GM21381 (cell line): ENCODE measurements around the gene ANAPC5.

Experiments used
- ATAC-seq: cut with Tn5 transposase; IDR thresholded peaks from one replicate; pipeline ENCODE4 v1.9.1; 2021; ENCODE audit warnings: mild to moderate bottlenecking, moderate library complexity; ENCODE audit not compliant: unreplicated experiment

ANAPC5 gene

GRCh38 chr12:121371404-121371803 is 19.2 kb upstream of the ANAPC5 start:
- no peak for ATAC-seq

GRCh38 chr12:121366063-121366459 is 13.8 kb upstream of the ANAPC5 start:
- ATAC-seq: no peak

GRCh38 chr12:121365416-121366062 is 13.3 kb upstream of the ANAPC5 start:
- no peak for ATAC-seq

- no peak for ATAC-seq
These were observed 12.5 kb upstream of the ANAPC5 start for GRCh38 chr12:121364683-121365121.

GRCh38 chr12:121358073-121358472 is 5.9 kb upstream of the ANAPC5 start:
- no peak for ATAC-seq

- no peak for ATAC-seq
These were observed 5.1 kb upstream of the ANAPC5 start for GRCh38 chr12:121357331-121357730.

- no peak for ATAC-seq
These were observed 4.4 kb upstream of the ANAPC5 start for GRCh38 chr12:121356657-121357056.

GRCh38 chr12:121355818-121356217 is 3.6 kb upstream of the ANAPC5 start:
- ATAC-seq: no peak

GRCh38 chr12:121352682-121353018 is 439 bp upstream of the ANAPC5 start:
- ATAC-seq: no peak

- ATAC-seq: no peak
These were observed 5.5 kb downstream of the ANAPC5 start for GRCh38 chr12:121346747-121347146.

GRCh38 chr12:121345151-121345815 is 6.9 kb downstream of the ANAPC5 start:
- no peak for ATAC-seq

GRCh38 chr12:121344506-121344905 is 7.7 kb downstream of the ANAPC5 start:
- ATAC-seq: no peak

- no peak for ATAC-seq
These were observed 14.8 kb downstream of the ANAPC5 start for GRCh38 chr12:121337416-121337815.

GRCh38 chr12:121334513-121335343 is 17.5 kb downstream of the ANAPC5 start:
- ATAC-seq: no peak

GRCh38 chr12:121333747-121334146 is 18.5 kb downstream of the ANAPC5 start:
- no peak for ATAC-seq

GRCh38 chr12:121331248-121331647 is 21.0 kb downstream of the ANAPC5 start:
- no peak for ATAC-seq

- no peak for ATAC-seq
These were observed 21.5 kb downstream of the ANAPC5 start for GRCh38 chr12:121330692-121331091.

- no peak for ATAC-seq
These were observed 22.0 kb downstream of the ANAPC5 start for GRCh38 chr12:121330195-121330594.

- no peak for ATAC-seq
These were observed 23.6 kb downstream of the ANAPC5 start for GRCh38 chr12:121328620-121329019.

- ATAC-seq: no peak
These were observed 25.1 kb downstream of the ANAPC5 start for GRCh38 chr12:121326996-121327674.

GRCh38 chr12:121325922-121326396 is 26.3 kb downstream of the ANAPC5 start:
- ATAC-seq: no peak
